Measurements from ENCODE around the gene NBEA. TPM values are rescaled to one million over a fixed set of nuclear protein-coding genes. Genes with fewer than 3 reads are reported as not detected.

NBEA gene
- total RNA-seq, 2 experiments from 2014 or later = 0.26 to 0.29 TPM

DNA sequence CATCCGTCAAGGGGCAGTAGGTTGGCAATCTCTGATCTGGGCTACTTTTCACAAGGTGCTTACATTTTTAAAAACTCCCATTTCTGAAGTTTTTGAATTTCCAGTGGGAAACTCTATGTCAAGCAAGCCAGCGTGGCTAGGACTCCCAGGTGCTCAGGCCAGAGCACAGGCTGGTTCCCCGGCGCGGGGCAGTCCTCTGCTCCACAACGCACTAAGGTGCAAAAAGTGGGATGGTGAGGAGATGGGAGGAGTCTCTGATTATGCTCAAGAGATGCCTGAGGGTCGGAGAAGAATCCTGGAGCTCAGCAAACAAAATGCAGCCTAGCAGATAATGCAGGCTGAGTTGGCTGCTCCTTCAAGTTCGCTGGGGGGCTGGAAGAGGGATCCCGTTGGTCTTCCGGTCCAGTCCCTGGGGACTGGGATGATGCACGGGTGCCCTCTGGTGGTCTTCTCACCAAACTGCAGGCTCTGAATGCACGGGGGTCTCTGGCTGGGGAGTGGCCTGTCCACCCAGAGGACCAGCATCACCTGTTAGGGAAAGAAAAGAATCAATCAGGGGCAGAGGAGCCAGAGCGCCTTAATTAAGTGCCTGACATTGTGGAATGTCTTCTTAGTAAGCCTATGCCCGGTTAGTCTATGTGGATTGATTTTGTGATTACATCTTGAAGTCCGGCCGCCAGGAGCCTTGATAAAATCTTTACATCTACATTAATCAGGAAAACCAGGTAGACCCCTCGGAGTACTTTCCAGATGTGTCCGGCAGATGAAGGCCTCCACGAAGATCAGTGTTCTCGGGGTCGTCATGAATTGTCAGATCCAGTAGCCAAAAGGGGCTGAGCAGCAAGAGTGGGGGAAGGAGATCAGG lies 778.9 kb downstream of the NBEA start:
- CTCF ChIA-PET = no interaction called here
- no peak overlapping the region for H3K27ac Mint-ChIP-seq
- H3K36me3 Mint-ChIP-seq = no peaks in the 10 kb centered on the region
- no peaks in the 10 kb centered on the region for H3K9me3 Mint-ChIP-seq
- POLR2A ChIA-PET = no interaction called here
- no peak overlapping the region for H3K4me3 Mint-ChIP-seq
- H3K4me1 Mint-ChIP-seq (ENCODE audit: low read depth) = no peaks in the 10 kb centered on the region
- DNase-seq = peak; percentile 51
- H3K27me3 Mint-ChIP-seq = peaks cover 7% of the 10 kb centered on the region
- intact Hi-C loops (cut with micrococcal nuclease) = loop anchor here (5.0 kb wide), 1 partner anchor 89 kb away; no protein-coding TSS in a partner anchor
